ENCODE data around the gene RBFOX1.
"Not testable (repeated sequence)": the region's sequence is repeated elsewhere in the genome, so short reads cannot be mapped to it uniquely, and the experiment has no call there.

RBFOX1 gene

DNA sequence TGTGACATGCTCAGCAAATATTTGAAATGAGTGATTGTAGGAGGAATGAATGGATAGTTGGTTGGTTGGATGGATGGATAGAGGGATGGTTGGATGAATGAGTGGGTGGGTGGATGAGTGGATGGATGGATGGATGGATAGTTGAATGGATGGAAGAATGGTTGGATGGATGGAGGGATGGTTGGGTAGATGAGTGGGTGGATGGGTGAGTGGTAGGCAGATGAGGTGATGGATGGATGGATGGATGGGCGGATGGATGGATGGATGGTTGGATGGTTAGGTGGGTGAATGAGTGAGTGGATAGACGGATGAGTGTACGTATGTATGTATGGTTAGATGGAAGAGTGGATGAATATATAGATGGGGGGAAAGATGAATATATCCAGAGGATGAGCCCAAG lies 137.7 kb downstream of the RBFOX1 start:
- Mint-ChIP-seq H3K4me3 (no peak overlapping the region), H3K9me3 (peaks cover 27% of the 10 kb centered on the region), H3K27me3 (ENCODE audit: low read depth) (no peaks in the 10 kb centered on the region), H3K36me3 (ENCODE audit: low read depth) (no peaks in the 10 kb centered on the region), H3K27ac (no peak overlapping the region), H3K4me1 (ENCODE audit: low read depth) (no peaks in the 10 kb centered on the region)

DNA sequence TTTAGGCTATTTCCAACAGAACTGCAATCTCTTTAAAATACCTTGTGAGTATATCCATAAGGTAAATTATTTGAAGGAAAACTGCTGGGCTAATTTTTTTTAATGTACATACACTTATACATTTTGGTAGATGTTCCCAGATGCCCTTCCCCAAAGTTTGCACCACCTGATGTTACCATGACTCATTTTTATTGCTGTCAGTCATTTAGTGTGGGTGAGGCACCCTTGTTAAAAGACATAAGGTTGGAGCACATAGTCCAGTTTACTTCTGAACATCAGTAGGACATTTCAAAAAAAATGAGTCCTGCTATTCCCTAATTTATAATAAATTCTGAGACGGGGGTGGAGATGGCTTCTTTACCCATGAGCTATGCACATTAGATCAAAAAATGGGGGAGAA lies 138.6 kb downstream of the RBFOX1 start:
- Mint-ChIP-seq H3K9me3 (peaks cover 25% of the 10 kb centered on the region), H3K27ac (no peak overlapping the region), H3K4me3 (no peak overlapping the region), H3K27me3 (ENCODE audit: low read depth) (no peaks in the 10 kb centered on the region), H3K36me3 (ENCODE audit: low read depth) (no peaks in the 10 kb centered on the region), H3K4me1 (ENCODE audit: low read depth) (no peaks in the 10 kb centered on the region)

DNA sequence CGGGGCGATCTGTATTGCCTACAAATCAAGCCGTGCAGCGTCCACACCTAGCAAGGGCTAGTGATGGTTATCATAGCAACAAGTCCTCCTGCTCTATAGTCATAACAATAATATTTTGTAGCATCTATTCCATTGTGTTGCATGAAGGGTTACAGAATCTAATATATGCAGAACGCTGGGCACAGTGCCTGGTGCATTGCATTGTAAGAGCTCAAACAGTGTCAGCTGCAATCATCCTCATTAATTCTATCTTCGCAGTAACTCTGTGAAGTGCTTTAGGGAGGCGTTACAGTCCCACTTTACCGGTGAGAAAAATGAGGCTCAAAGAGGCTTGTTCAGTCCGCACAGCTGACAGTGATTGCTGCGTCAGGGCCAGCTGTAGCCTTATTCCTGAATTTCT lies 149.4 kb downstream of the RBFOX1 start:
- no peak overlapping the region for H3K4me3 Mint-ChIP-seq
- no peaks in the 10 kb centered on the region for H3K4me1 Mint-ChIP-seq (ENCODE audit: low read depth)
- no peaks in the 10 kb centered on the region for H3K27me3 Mint-ChIP-seq (ENCODE audit: low read depth)
- H3K9me3 Mint-ChIP-seq, result peaks cover 25% of the 10 kb centered on the region
- no peaks in the 10 kb centered on the region for H3K36me3 Mint-ChIP-seq (ENCODE audit: low read depth)
- no peak overlapping the region for H3K27ac Mint-ChIP-seq

DNA sequence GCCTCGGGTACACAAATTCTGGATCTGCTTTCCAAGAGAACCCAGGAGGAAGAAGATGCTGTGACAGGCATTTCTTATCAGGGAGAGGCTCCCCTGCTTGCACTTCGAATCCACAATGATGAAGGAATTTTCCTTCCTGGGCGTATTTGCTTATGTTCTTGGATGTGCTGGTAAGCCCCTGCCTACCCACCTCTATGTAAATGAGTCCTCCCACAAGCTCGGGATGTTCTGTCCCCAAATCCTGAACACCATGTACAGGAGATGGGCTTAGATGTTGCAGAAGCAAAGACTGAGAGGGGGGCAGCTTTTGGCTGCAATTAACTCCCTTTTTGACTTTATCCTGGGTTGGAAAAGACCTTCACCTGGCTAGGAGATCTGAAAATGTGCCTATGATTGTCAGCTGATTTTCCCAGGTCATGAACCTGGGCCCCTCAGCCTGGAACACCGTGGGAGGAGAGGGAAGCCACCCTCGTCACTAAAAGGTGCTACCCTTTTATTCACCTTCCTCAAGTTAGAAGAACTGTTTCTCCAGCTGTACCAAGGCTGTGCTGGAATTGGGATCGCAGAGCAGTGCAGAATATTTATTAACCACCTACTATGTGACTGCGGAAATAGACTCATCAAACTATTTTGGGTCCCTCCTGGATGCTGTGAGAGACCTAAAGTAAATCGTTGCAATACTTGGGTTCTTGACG lies 150.1 kb downstream of the RBFOX1 start:
- Mint-ChIP-seq H3K4me3 (no peak overlapping the region), H3K27ac (no peak overlapping the region), H3K9me3 (peaks cover 29% of the 10 kb centered on the region), H3K4me1 (ENCODE audit: low read depth) (no peaks in the 10 kb centered on the region), H3K27me3 (ENCODE audit: low read depth) (no peaks in the 10 kb centered on the region), H3K36me3 (ENCODE audit: low read depth) (no peaks in the 10 kb centered on the region)

DNA sequence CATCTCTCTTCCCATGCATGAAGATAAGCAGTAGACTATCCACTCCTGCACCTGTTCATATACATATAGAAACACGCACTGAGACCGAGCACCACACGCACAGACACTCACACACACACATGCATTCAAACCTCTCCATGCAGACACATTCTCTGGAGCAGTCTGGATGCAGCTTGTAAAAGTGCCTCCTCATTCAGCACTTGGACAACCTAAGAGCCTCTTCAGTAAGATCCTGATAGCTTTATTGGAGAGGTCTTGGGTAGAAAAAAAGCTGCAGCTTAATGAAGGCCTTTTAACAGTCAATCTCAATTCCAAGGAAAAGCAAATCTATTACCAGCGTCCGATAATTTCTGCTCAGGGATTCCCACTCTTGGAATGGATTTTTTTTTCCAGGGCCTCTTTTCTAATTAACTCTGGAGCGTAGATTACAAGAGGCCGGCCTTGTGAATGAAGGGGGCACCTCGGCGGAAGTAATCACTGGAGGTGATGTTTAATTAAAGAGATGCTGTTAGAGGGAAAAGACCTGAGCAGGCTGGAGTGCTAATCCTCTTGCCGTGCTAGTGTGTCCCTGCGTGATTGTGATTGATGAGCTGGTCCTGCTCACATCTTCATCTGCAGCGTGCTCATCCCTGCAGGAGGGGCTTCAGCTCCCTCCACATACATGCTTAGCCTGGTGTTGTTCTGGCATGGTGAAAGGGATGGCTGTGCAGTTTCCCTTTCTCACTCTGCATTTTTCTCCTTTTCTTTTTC lies 155.1 kb downstream of the RBFOX1 start:
- Mint-ChIP-seq H3K27ac (no peak overlapping the region), H3K27me3 (ENCODE audit: low read depth) (no peaks in the 10 kb centered on the region), H3K4me3 (no peak overlapping the region), H3K36me3 (ENCODE audit: low read depth) (no peaks in the 10 kb centered on the region), H3K4me1 (ENCODE audit: low read depth) (no peaks in the 10 kb centered on the region), H3K9me3 (peaks cover 27% of the 10 kb centered on the region)

DNA sequence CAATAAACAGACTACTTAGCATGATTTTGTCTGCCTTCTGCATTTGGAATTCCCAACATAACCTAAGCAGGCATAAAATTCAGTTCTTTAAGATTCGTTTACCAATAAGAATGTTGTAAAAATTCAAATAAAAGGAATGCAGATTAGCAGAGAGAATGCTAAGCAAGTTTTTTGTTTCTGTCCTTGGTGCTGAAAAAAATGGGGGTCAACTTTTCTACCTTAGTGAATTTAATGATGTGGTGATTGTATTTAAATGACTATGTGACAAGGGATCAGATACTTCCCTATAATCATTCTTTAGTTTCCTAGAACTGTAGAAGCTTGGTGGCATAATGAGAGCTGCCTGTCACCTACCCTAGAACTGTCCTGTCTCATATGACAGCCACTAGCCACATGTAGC lies 159.5 kb downstream of the RBFOX1 start:
- no peak overlapping the region for H3K4me3 Mint-ChIP-seq
- H3K9me3 Mint-ChIP-seq, result peaks cover 34% of the 10 kb centered on the region
- H3K27me3 Mint-ChIP-seq (ENCODE audit: low read depth), result no peaks in the 10 kb centered on the region
- no peaks in the 10 kb centered on the region for H3K4me1 Mint-ChIP-seq (ENCODE audit: low read depth)
- H3K27ac Mint-ChIP-seq, result no peak overlapping the region
- H3K36me3 Mint-ChIP-seq (ENCODE audit: low read depth), result no peaks in the 10 kb centered on the region

DNA sequence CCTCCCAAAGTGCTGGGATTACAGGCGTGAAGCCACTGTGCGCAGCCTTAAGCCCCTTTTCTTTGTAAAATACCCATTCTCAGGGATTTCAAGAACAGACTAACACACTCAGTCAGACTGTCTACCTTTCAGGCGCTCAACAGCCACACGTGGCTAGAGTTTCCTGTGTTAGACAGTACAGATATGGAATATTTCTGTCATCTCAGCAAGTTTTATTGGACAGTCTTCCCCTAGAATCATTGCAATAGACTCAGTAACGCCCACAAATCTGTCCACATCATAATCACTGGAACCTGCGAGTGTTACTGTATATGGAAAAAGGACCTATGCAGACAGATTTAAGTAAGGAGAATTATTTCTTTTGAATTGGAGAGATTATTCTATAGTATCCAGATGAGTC lies 160.5 kb downstream of the RBFOX1 start:
- no peaks in the 10 kb centered on the region for H3K27me3 Mint-ChIP-seq (ENCODE audit: low read depth)
- H3K4me3 Mint-ChIP-seq, result no peak overlapping the region
- peaks cover 32% of the 10 kb centered on the region for H3K9me3 Mint-ChIP-seq
- no peak overlapping the region for H3K27ac Mint-ChIP-seq
- no peaks in the 10 kb centered on the region for H3K36me3 Mint-ChIP-seq (ENCODE audit: low read depth)
- H3K4me1 Mint-ChIP-seq (ENCODE audit: low read depth), result no peaks in the 10 kb centered on the region

DNA sequence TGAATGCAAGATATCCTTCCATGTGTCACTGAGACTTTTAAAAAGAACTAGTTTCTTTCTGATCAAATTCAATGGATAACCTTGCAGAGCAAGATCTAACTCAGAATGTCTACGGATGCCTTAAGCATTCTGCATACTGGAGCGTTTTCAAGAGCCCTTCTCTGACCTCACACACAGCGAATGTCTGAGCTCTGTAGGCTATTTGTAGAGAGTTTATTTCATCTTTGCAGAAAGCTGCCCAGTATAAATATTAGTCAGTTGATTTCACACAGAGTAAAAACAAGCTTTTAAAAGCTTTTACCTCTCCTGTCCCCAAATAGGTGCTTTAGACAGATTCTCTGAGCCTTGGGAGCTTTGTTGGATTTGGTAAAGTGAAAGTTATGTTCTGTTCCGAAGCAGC lies 165.0 kb downstream of the RBFOX1 start:
- Mint-ChIP-seq H3K27me3 (ENCODE audit: low read depth) (no peaks in the 10 kb centered on the region), H3K4me1 (ENCODE audit: low read depth) (no peaks in the 10 kb centered on the region), H3K36me3 (ENCODE audit: low read depth) (no peaks in the 10 kb centered on the region), H3K27ac (no peak overlapping the region), H3K4me3 (no peak overlapping the region), H3K9me3 (peaks cover 30% of the 10 kb centered on the region)

DNA sequence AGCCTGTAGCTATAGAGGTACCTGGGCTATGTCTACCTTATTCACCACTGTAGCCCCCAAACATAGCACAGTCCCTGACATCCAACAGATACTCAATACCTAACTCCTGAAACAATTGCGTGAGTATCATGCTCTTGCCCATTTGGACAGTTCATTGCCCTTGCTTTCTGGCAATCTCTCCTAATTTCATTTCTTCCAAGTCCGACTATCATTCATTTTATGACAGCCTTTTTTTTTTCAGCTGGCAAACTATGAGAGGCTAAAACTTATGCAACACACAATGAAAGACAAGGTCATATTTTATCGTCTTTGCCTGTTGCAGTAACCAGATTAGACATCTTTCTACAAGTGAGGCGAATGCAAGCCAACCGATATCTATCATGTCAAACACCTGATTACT lies 169.2 kb downstream of the RBFOX1 start:
- no peak overlapping the region for H3K27ac Mint-ChIP-seq
- no peak overlapping the region for H3K4me3 Mint-ChIP-seq
- H3K4me1 Mint-ChIP-seq (ENCODE audit: low read depth), result no peaks in the 10 kb centered on the region
- peaks cover 26% of the 10 kb centered on the region for H3K9me3 Mint-ChIP-seq
- no peaks in the 10 kb centered on the region for H3K27me3 Mint-ChIP-seq (ENCODE audit: low read depth)
- H3K36me3 Mint-ChIP-seq (ENCODE audit: low read depth), result no peaks in the 10 kb centered on the region

DNA sequence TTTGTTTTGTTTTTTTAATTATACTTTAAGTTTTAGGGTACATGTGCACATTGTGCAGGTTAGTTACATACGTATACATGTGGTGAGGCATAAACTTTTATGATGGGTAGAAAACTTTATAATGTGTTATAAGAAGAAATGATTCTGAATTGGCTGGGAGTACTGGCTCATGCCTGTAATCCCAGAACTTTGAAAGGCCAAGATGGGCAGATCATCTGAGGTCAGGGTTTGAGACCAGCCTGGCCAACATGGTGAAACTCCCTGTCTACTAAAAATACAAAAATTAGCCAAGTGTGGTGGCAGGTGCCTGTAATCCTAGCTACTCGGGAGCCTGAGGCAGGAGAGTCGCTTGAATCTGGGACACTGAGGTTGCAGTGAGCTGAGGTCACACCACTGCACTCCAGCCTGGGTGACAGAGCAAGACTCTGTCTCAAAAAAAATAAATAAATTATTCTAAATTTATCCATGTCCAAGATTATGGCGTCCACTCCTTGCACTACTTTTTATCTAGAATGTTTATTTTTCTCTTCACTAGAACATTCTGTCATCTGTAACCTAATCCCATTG lies 170.0 kb downstream of the RBFOX1 start:
- not testable (repeated sequence) for H3K4me1 Mint-ChIP-seq (ENCODE audit: low read depth); H3K27ac Mint-ChIP-seq; H3K27me3 Mint-ChIP-seq (ENCODE audit: low read depth); H3K4me3 Mint-ChIP-seq; H3K36me3 Mint-ChIP-seq (ENCODE audit: low read depth)
- H3K9me3 Mint-ChIP-seq, result peaks cover 21% of the 10 kb centered on the region

DNA sequence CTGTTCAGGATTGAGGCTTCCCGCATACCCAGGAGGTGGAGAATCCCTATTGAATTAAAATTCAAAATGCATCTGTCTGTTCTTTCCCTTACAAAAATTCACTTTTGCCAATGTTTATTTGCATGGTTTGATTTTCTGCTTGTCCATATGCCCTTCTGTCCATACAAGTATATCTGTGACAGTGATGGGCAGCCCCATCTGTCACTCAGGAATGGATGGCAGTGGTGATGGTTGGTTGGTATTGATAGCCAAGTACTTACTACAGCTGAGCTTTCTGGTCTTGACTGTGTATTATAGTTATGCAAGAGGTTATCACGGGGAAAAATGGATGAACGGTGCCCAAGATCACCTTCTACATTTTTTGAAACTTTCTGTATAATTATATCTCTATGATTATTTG lies 171.0 kb downstream of the RBFOX1 start:
- peaks cover 21% of the 10 kb centered on the region for H3K9me3 Mint-ChIP-seq
- H3K27me3 Mint-ChIP-seq (ENCODE audit: low read depth), result no peaks in the 10 kb centered on the region
- H3K27ac Mint-ChIP-seq, result no peak overlapping the region
- no peak overlapping the region for H3K4me3 Mint-ChIP-seq
- H3K36me3 Mint-ChIP-seq (ENCODE audit: low read depth), result no peaks in the 10 kb centered on the region
- H3K4me1 Mint-ChIP-seq (ENCODE audit: low read depth), result no peaks in the 10 kb centered on the region

DNA sequence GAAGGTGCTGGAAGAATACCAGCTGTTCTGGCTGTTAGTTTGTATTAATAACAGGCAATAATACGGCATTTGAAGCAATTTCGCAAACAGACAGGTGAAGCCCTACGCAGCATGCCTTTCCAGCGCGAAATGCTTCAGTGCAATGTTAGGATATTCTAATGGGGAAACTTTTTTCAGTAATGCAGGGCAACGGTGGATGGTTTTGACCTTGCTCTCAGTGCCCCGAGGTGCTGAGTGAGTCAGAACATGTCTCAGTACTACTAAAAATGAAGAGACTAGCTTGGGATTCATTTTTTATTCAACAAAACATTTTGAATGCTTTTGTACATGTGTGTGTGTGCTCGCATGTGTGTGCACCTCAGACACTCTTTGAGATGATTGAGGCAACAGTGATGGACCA lies 172.2 kb downstream of the RBFOX1 start:
- no peak overlapping the region for H3K4me3 Mint-ChIP-seq
- no peak overlapping the region for H3K27ac Mint-ChIP-seq
- no peaks in the 10 kb centered on the region for H3K4me1 Mint-ChIP-seq (ENCODE audit: low read depth)
- H3K9me3 Mint-ChIP-seq, result peaks cover 25% of the 10 kb centered on the region
- no peaks in the 10 kb centered on the region for H3K27me3 Mint-ChIP-seq (ENCODE audit: low read depth)
- no peaks in the 10 kb centered on the region for H3K36me3 Mint-ChIP-seq (ENCODE audit: low read depth)

DNA sequence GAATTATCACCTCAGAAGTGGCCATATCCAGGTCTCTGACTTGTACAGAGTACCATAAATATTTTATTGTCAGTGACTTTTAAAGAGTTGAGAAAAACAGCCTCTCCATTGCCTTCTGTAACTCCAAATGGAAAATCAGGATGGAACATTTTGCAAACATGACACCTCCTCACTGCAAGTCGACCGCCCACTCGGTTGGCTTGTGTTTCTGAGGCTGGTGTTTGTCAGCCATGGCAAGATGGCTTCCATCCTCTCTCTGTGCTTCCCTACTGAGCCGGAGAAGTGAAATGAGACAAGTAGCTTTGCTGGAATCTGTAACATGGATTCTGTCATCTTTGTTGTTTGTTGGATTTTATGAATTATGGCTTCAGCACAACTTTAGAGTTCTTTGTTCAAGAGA lies 172.8 kb downstream of the RBFOX1 start:
- no peak overlapping the region for H3K27ac Mint-ChIP-seq
- H3K36me3 Mint-ChIP-seq (ENCODE audit: low read depth), result no peaks in the 10 kb centered on the region
- H3K4me1 Mint-ChIP-seq (ENCODE audit: low read depth), result no peaks in the 10 kb centered on the region
- H3K9me3 Mint-ChIP-seq, result peaks cover 32% of the 10 kb centered on the region
- H3K27me3 Mint-ChIP-seq (ENCODE audit: low read depth), result no peaks in the 10 kb centered on the region
- H3K4me3 Mint-ChIP-seq, result no peak overlapping the region

DNA sequence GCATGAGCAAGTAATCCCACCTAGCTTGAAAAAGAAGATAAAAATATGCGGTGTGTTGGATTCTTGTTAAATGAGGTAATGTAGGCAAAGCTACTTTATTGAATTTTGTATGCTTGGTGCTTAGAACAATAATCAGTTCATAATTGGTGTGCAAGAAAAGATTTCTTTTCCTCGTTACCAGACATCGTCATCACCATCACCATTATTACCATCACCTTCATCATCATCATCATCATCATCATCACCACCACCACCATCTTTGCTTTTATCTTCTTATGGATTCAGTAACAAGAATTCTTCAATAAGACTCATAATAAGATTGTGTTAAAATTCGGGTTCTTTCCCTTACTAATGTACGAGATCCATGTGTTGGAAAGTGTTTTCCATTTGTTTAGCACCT lies 173.7 kb downstream of the RBFOX1 start:
- Mint-ChIP-seq H3K27ac (no peak overlapping the region), H3K4me3 (no peak overlapping the region), H3K36me3 (ENCODE audit: low read depth) (no peaks in the 10 kb centered on the region), H3K27me3 (ENCODE audit: low read depth) (no peaks in the 10 kb centered on the region), H3K4me1 (ENCODE audit: low read depth) (no peaks in the 10 kb centered on the region), H3K9me3 (peaks cover 25% of the 10 kb centered on the region)

DNA sequence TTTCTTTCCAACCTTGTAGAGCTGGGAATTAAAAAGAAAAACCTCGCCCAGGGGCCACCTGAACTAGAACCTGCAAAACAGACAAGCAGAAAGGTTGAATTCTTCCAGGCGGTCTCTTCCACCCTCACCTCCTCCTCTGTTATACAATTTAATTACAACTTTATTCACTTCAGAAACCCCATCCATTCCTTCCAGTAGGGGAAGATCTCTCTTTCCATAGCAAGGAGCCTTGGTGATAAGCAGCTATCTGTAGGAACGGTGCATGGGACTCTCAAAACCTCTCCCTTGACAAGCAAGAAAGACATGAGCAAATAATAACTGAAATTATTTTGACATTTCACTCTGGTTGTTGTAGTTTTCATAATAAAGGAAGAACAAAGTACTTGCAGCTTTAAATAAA lies 176.0 kb downstream of the RBFOX1 start:
- H3K27ac Mint-ChIP-seq, result no peak overlapping the region
- peaks cover 27% of the 10 kb centered on the region for H3K9me3 Mint-ChIP-seq
- H3K4me3 Mint-ChIP-seq, result no peak overlapping the region
- no peaks in the 10 kb centered on the region for H3K36me3 Mint-ChIP-seq (ENCODE audit: low read depth)
- no peaks in the 10 kb centered on the region for H3K4me1 Mint-ChIP-seq (ENCODE audit: low read depth)
- no peaks in the 10 kb centered on the region for H3K27me3 Mint-ChIP-seq (ENCODE audit: low read depth)

Measured in T-helper 1 cell treated with Interleukin-12 subunit alpha and Interleukin-12 subunit beta and Interleukin-4 antibody, amounts not matched to agents 30 μg/mL and 1 μg/mL, for 36 hours (primary cell).